Suprapubic skin (tissue), 4 donors: ENCODE measurements around the gene PRPSAP2. TPM values are rescaled to one million over a fixed set of nuclear protein-coding genes. Genes with fewer than 3 reads are reported as not detected.
"Not testable (repeated sequence)": the region's sequence is repeated elsewhere in the genome, so short reads cannot be mapped to it uniquely, and the experiment has no call there.

Experiments used
- DNase-seq, 2 donors: peaks; one replicate each; pipeline ENCODE4 v3.0.0-alpha.2; 2019; ENCODE audit warnings: low spot score in 2 of 2
- H3K27ac ChIP-seq: fragments of 200-600 bp; sonication (generic); one replicate; pipeline ENCODE4 v1.5.1; 2019
- H3K27me3 ChIP-seq: fragments of 200-600 bp; sonication (generic); one replicate; pipeline ENCODE4 v1.5.1; 2019
- H3K36me3 ChIP-seq: fragments of 200-600 bp; sonication (generic); one replicate; pipeline ENCODE4 v1.5.1; 2019
- H3K4me1 ChIP-seq: fragments of 200-600 bp; sonication (generic); one replicate; pipeline ENCODE4 v1.5.1; 2019
- H3K4me3 ChIP-seq: fragments of 200-600 bp; sonication (generic); one replicate; pipeline ENCODE4 v1.5.1; 2019; ENCODE audit warnings: mild to moderate bottlenecking
- H3K9me3 ChIP-seq: fragments of 200-600 bp; sonication (generic); one replicate; pipeline ENCODE4 v1.5.1; 2019
- CTCF ChIP-seq, 2 donors: fragments of 200-600 bp in 1 of 2; fragments of 450-650 bp in 1 of 2; sonication (generic) in 1 of 2; IDR thresholded peaks; one replicate each; pipeline ENCODE4 v1.5.1; 2016 to 2019; ENCODE audit warnings: antibody characterized with exemption in 2 of 2, mild to moderate bottlenecking in 1 of 2, moderate library complexity in 1 of 2
- EP300 ChIP-seq: sonication (generic); formaldehyde crosslinking; IDR thresholded peaks from one replicate; pipeline ENCODE4 v1.6.1; 2017; ENCODE audit warnings: antibody characterized with exemption
- POLR2A ChIP-seq, 2 donors: fragments of 450-650 bp; IDR thresholded peaks; one replicate each; pipeline ENCODE4 v1.6.1; 2017; ENCODE audit warnings: antibody characterized with exemption in 2 of 2, mild to moderate bottlenecking in 2 of 2, moderate library complexity in 2 of 2
- POLR2AphosphoS5 ChIP-seq, 3 donors: sonication (generic); formaldehyde crosslinking; IDR thresholded peaks; one replicate each; pipeline ENCODE4 v1.6.1; 2017; ENCODE audit warnings: antibody characterized with exemption in 3 of 3
- WGBS: methylation state at CpG from one replicate; pipeline ENCODE4 v1.1.5; 2018; 5-methylcytosine and 5-hydroxymethylcytosine counted together
- total RNA-seq, 4 donors: library from RNA; depleted of rRNA; stranded (reverse); fragments of >200 nt; gene quantifications; one replicate each; pipeline ENCODE4 v1.1.0, GENCODE V29; 2016

The PRPSAP2 gene
- total RNA-seq, 4 donors from 2014 or later = 14.9 to 29.0 (median 22.9) TPM

- Histone ChIP-seq H3K27ac (no peak overlapping the region), H3K4me3 (no peak overlapping the region), H3K4me1 (peaks cover 6% of the 10 kb centered on the region), H3K27me3 (no peaks in the 10 kb centered on the region), H3K9me3 (no peaks in the 10 kb centered on the region), H3K36me3 (peaks cover 26% of the 10 kb centered on the region)
- no peak for TF ChIP-seq EP300
- no peak for TF ChIP-seq POLR2AphosphoS5 (IDR thresholded peaks at IDR 0.05)
- TF ChIP-seq CTCF (IDR thresholded peaks at IDR 0.05) = no peak
- TF ChIP-seq POLR2A (IDR thresholded peaks at IDR 0.05) = no peak
- no peak for DNase-seq
- 74% methylated on average over 2 of the region's 2 CpGs for WGBS
Observed at GRCh38 chr17:18921485-18921884, 63.6 kb downstream of the PRPSAP2 start.

- peaks cover 22% of the 10 kb centered on the region for H3K36me3 ChIP-seq
- WGBS = 64% methylated on average over 4 of the region's 4 CpGs
- H3K4me3 ChIP-seq = no peak overlapping the region
- TF ChIP-seq POLR2AphosphoS5 (IDR thresholded peaks at IDR 0.05) = no peak
- no peak for TF ChIP-seq EP300
- no peak for TF ChIP-seq POLR2A (IDR thresholded peaks at IDR 0.05)
- TF ChIP-seq CTCF (IDR thresholded peaks at IDR 0.05) = no peak
- no peaks in the 10 kb centered on the region for H3K27me3 ChIP-seq
- DNase-seq = no peak
- H3K4me1 ChIP-seq = peaks cover 6% of the 10 kb centered on the region
- H3K9me3 ChIP-seq = no peaks in the 10 kb centered on the region
- no peak overlapping the region for H3K27ac ChIP-seq
Observed at GRCh38 chr17:18921912-18922451, 64.1 kb downstream of the PRPSAP2 start.

- 99% methylated on average over 7 of the region's 7 CpGs for WGBS
Observed at GRCh38 chr17:18922596-18922995, 64.7 kb downstream of the PRPSAP2 start.

GRCh38 chr17:18925187-18925586 is 67.3 kb downstream of the PRPSAP2 start:
- H3K27ac ChIP-seq = no peak overlapping the region
- H3K4me1 ChIP-seq = peaks cover 6% of the 10 kb centered on the region
- H3K4me3 ChIP-seq = no peak overlapping the region
- peaks cover 29% of the 10 kb centered on the region for H3K36me3 ChIP-seq
- no peak for DNase-seq
- no peak for TF ChIP-seq CTCF (IDR thresholded peaks at IDR 0.05)
- H3K9me3 ChIP-seq = no peaks in the 10 kb centered on the region
- H3K27me3 ChIP-seq = no peaks in the 10 kb centered on the region
- WGBS = 100% methylated on average over 1 of the region's 1 CpG

More at GRCh38 chr17:18922596-18922995, 64.7 kb downstream of the PRPSAP2 start:
- not testable (repeated sequence) for DNase-seq, H3K27me3 ChIP-seq, H3K4me3 ChIP-seq, H3K4me1 ChIP-seq, H3K27ac ChIP-seq, H3K9me3 ChIP-seq
- H3K36me3 ChIP-seq = peaks cover 21% of the 10 kb centered on the region

GRCh38 chr17:18928628-18929125 is 70.7 kb downstream of the PRPSAP2 start:
- Histone ChIP-seq H3K27me3 (no peaks in the 10 kb centered on the region), H3K36me3 (peaks cover 45% of the 10 kb centered on the region), H3K4me1 (peaks cover 3% of the 10 kb centered on the region), H3K4me3 (no peak overlapping the region), H3K27ac (no peak overlapping the region), H3K9me3 (no peaks in the 10 kb centered on the region)
- no peak for DNase-seq
- TF ChIP-seq EP300 = no peak
- TF ChIP-seq POLR2AphosphoS5 (IDR thresholded peaks at IDR 0.05) = no peak
- no peak for TF ChIP-seq POLR2A (IDR thresholded peaks at IDR 0.05)
- TF ChIP-seq CTCF (IDR thresholded peaks at IDR 0.05) = no peak
- 92% methylated on average over 9 of the region's 9 CpGs for WGBS
